T-helper 17 cell (primary cell): ENCODE results near the gene PCA3. TPM values are rescaled to one million over a fixed set of nuclear protein-coding genes. Genes with fewer than 3 reads are reported as not detected.

Experiments
- ATAC-seq: fragments of 150-1000 bp; cut with Tn5 transposase; 2 replicates; pipeline ENCODE4 v1.10.0; 2021; ENCODE audit warnings: mild to moderate bottlenecking, moderate library complexity
- DNase-seq, 3 donors: peaks; one replicate each; pipeline versions ENCODE4 v3.0.0 to v3.0.0-alpha.2; 2020 to 2021
- H3K9me3 ChIP-seq: one replicate; pipeline ENCODE4 v1.7.0; 2013; ENCODE audit warnings: low read length, mild to moderate bottlenecking; ENCODE audit not compliant: control insufficient read depth, poor library complexity, severe bottlenecking
- H3K27ac Mint-ChIP-seq: one replicate; pipeline ENCODE4 v1.8.0; 2022; ENCODE audit warnings: mild to moderate bottlenecking, moderate library complexity, mixed read lengths
- H3K27me3 Mint-ChIP-seq: one replicate; pipeline ENCODE4 v1.8.0; 2022; ENCODE audit warnings: mixed read lengths
- H3K36me3 Mint-ChIP-seq: one replicate; pipeline ENCODE4 v1.8.0; 2022; ENCODE audit warnings: low read depth, mixed read lengths
- H3K4me1 Mint-ChIP-seq: one replicate; pipeline ENCODE4 v1.8.0; 2022; ENCODE audit warnings: mild to moderate bottlenecking, mixed read lengths
- H3K4me3 Mint-ChIP-seq: one replicate; pipeline ENCODE4 v1.8.0; 2022; ENCODE audit warnings: mild to moderate bottlenecking, moderate library complexity, mixed read lengths
- total RNA-seq, 4 donors: library from RNA in 2 of 4; stranded (reverse) in 2 of 4; gene quantifications; one replicate each; pipeline ENCODE4 v1.2.3 and lab custom pipeline; 2022 to 2026

Gene PCA3
- total RNA-seq, 2 donors from 2014 or later, result not detected

DNA sequence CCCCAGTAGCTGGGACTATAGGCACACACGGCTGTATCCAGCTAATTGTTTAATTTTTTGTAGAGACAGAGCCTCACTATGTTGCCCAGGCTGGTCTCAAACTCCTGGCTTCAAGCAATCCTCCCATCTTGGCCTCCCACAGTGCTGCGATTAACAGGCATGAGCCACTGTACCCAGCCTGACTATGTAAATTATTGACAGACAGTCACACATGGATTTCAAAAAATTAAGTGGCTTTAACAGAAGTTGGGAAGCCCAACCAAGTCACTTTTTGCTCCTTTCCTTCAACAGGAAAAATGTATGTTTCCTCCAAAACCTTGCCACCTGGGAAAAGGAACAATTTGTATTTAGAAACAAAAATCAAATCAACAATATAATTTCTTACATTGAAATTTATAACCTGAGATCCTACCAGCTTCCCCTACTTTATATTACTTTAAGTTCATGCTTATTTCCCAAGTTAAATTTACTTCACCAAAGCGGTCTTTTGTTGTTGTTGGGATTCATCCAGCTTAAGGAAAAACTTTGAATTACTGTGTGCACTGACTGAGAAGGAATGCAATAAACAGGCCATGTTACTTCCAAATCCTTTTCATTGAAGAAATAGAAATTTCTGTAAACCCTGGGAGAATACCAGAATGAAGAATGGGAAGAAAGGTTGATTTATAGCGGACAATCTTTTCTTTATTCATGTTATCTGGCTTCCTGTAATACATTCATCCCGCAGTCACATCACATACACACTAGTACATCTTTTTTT, 8.6 kb downstream of the PCA3 start:
- Mint-ChIP-seq H3K4me1 (peaks cover 3% of the 10 kb centered on the region), H3K4me3 (no peak overlapping the region), H3K27ac (no peak overlapping the region), H3K27me3 (peaks cover 17% of the 10 kb centered on the region), H3K36me3 (no peaks in the 10 kb centered on the region)
- ATAC-seq, result no peak
- no peak for DNase-seq
- H3K9me3 ChIP-seq, result no peaks in the 10 kb centered on the region

DNA sequence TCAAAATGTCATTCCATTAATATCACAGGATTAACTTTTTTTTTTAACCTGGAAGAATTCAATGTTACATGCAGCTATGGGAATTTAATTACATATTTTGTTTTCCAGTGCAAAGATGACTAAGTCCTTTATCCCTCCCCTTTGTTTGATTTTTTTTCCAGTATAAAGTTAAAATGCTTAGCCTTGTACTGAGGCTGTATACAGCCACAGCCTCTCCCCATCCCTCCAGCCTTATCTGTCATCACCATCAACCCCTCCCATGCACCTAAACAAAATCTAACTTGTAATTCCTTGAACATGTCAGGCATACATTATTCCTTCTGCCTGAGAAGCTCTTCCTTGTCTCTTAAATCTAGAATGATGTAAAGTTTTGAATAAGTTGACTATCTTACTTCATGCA, 20.6 kb downstream of the PCA3 start:
- Mint-ChIP-seq H3K4me3 (no peak overlapping the region), H3K27ac (no peak overlapping the region), H3K4me1 (no peaks in the 10 kb centered on the region), H3K27me3 (peaks cover 39% of the 10 kb centered on the region), H3K36me3 (no peaks in the 10 kb centered on the region)
- ATAC-seq (no peak), DNase-seq (no peak)
- no peaks in the 10 kb centered on the region for H3K9me3 ChIP-seq

DNA sequence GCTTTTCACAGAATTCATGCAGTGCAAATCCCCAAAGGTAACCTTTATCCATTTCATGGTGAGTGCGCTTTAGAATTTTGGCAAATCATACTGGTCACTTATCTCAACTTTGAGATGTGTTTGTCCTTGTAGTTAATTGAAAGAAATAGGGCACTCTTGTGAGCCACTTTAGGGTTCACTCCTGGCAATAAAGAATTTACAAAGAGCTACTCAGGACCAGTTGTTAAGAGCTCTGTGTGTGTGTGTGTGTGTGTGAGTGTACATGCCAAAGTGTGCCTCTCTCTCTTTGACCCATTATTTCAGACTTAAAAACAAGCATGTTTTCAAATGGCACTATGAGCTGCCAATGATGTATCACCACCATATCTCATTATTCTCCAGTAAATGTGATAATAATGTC, 21.3 kb downstream of the PCA3 start:
- no peaks in the 10 kb centered on the region for H3K36me3 Mint-ChIP-seq
- peaks cover 39% of the 10 kb centered on the region for H3K27me3 Mint-ChIP-seq
- no peaks in the 10 kb centered on the region for H3K9me3 ChIP-seq
- ATAC-seq (no peak), DNase-seq (no peak)
- H3K27ac Mint-ChIP-seq, result no peak overlapping the region
- H3K4me3 Mint-ChIP-seq, result no peak overlapping the region
- no peaks in the 10 kb centered on the region for H3K4me1 Mint-ChIP-seq

DNA sequence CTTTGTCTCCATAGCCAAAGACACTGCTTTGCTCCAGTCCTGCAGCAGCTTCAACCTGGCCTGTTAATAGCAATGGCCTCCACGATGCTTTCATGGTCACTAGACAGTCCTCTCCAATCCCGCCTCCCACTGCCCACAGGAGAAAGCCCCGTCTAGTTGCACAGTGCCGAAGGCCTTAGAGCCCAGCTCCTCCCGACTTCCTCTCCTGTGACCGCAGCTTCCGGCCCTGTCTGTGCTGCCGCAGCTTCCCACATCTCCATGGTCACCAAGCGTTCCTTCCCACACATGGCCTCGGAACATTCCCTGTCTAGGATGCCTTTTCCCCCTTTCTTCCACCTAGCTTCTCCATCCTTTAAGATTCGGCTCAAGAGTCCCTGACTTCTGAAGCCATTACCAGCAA, 23.4 kb downstream of the PCA3 start:
- Mint-ChIP-seq H3K27me3 (peaks cover 37% of the 10 kb centered on the region), H3K4me3 (peak overlapping the region; percentile 2), H3K27ac (no peak overlapping the region), H3K4me1 (no peaks in the 10 kb centered on the region), H3K36me3 (no peaks in the 10 kb centered on the region)
- DNase-seq (no peak), ATAC-seq (no peak)
- H3K9me3 ChIP-seq, result no peaks in the 10 kb centered on the region

DNA sequence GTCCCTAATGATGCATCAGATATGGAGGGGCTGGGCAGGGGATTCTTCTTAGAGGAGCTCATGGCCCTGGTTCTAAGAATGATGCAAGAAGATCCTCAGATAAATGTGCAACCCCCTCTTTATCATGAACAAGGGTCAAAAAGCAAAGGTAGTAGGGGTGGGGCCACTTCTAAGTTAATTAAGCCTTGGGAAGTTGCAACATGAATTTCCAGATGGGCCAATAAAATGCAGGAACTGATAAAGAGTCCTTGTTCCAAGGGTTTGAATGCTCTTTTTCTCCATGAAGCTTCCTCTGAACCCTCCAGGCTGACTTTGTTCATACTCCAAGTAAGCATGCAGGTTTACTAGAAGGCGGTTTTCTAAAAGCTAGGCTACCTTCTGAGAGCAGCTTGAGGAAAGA, 25.6 kb downstream of the PCA3 start:
- H3K9me3 ChIP-seq, result no peaks in the 10 kb centered on the region
- no peaks in the 10 kb centered on the region for H3K36me3 Mint-ChIP-seq
- DNase-seq (no peak), ATAC-seq (no peak)
- peaks cover 20% of the 10 kb centered on the region for H3K27me3 Mint-ChIP-seq
- H3K27ac Mint-ChIP-seq, result no peak overlapping the region
- no peaks in the 10 kb centered on the region for H3K4me1 Mint-ChIP-seq
- H3K4me3 Mint-ChIP-seq, result no peak overlapping the region

DNA sequence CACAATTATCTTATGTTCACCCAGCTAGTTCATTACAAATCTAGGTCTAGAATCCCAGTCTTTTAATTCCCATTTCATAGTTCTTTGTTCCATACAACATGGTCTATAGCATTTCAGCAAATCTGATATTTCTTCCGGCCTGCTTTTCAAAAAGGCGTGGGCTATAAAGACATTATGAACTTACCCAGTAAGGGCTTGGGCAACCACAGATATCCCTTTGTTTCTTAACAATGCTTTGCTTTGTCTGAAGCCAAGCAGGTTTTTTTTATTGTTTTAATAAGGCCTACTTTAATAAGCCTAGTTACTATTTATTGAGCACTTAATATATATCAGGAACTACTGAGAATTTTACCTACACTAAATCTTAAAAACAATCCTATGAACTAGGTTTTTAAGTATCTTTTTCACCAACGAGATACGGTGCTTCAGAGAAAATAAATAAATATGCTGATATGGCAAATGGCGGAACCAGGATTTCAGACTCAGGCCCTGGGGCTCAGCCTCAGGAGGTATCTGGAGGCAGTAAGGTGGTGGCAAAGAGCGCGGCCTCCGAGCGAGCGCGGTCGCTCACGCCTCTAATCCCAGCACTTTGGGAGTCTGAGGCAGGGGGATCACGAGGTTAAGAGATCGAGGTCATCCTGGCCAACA, 29.7 kb downstream of the PCA3 start:
- DNase-seq, result no peak

DNA sequence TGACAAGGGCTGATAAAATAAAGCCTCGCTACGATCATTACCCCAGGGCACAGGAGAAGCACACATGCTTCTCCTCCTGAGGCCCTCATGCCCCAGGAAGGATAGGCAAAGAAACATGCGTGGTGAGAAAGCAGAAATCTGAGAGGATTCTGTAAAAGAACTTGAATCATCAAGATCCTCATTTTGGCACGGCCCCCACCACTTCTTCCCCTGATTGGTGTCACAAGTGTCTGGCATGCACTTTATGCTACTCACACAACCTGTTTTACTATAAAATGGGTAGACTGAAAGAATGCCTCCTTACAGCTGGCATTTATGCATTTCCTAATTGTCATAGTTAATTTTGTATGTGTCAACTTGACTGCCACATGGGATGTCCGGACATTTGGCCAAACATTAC, 32.1 kb downstream of the PCA3 start:
- ATAC-seq, result no peak
- no peaks in the 10 kb centered on the region for H3K36me3 Mint-ChIP-seq
- H3K27me3 Mint-ChIP-seq, result peaks cover 21% of the 10 kb centered on the region
- no peaks in the 10 kb centered on the region for H3K4me1 Mint-ChIP-seq
- DNase-seq, result no peak
- H3K4me3 Mint-ChIP-seq, result no peak overlapping the region
- no peaks in the 10 kb centered on the region for H3K9me3 ChIP-seq
- no peak overlapping the region for H3K27ac Mint-ChIP-seq

More for the DNA sequence above, 29.7 kb downstream of the PCA3 start:
- H3K27ac Mint-ChIP-seq, result no peak overlapping the region
- no peaks in the 10 kb centered on the region for H3K4me1 Mint-ChIP-seq
- no peak for ATAC-seq
- peaks cover 21% of the 10 kb centered on the region for H3K27me3 Mint-ChIP-seq
- no peak overlapping the region for H3K4me3 Mint-ChIP-seq
- no peaks in the 10 kb centered on the region for H3K9me3 ChIP-seq
- no peaks in the 10 kb centered on the region for H3K36me3 Mint-ChIP-seq

DNA sequence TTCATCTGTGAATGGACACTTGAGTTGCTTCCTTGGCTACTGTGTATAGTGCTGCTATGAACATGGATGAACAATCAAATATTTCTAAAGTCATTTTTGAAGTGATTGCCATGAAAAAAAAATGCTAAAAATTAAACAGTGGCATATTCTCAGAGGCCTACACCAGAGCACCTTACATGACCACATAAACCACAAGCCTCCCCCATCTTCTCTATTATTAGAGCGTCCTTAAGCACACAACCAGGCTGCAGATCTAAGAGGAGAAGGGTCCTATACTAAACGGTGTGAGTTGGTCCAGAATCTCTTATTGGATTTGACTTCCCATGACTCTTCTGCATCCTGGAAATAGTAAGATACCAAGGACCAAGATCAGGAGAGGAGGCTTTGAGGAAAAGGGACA, 34.3 kb downstream of the PCA3 start:
- Mint-ChIP-seq H3K27me3 (peaks cover 24% of the 10 kb centered on the region), H3K36me3 (no peaks in the 10 kb centered on the region), H3K4me3 (no peak overlapping the region), H3K4me1 (no peaks in the 10 kb centered on the region), H3K27ac (no peak overlapping the region)
- DNase-seq, result no peak
- H3K9me3 ChIP-seq, result no peaks in the 10 kb centered on the region
- no peak for ATAC-seq

DNA sequence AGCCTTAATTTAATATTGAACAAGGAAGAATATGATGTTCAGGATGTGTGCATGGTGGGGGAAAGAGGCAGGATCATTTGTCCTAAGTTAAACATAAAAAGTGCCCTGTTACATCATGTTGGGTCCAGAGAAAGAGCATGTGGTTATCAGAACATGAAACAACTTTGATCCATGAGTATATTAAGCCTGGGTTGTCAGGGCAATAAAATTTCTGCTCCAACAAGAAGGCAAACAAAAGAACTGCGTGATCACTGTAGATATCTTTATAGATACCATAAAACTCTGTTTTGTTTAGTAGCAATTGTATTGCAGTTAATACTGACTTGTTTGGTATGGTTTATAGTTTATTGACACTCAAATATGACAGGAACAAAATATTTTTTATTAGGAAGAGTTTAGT, 35.2 kb downstream of the PCA3 start:
- DNase-seq (no peak), ATAC-seq (no peak)
- no peaks in the 10 kb centered on the region for H3K36me3 Mint-ChIP-seq
- no peaks in the 10 kb centered on the region for H3K9me3 ChIP-seq
- H3K27ac Mint-ChIP-seq, result no peak overlapping the region
- no peaks in the 10 kb centered on the region for H3K4me1 Mint-ChIP-seq
- H3K4me3 Mint-ChIP-seq, result no peak overlapping the region
- peaks cover 31% of the 10 kb centered on the region for H3K27me3 Mint-ChIP-seq

DNA sequence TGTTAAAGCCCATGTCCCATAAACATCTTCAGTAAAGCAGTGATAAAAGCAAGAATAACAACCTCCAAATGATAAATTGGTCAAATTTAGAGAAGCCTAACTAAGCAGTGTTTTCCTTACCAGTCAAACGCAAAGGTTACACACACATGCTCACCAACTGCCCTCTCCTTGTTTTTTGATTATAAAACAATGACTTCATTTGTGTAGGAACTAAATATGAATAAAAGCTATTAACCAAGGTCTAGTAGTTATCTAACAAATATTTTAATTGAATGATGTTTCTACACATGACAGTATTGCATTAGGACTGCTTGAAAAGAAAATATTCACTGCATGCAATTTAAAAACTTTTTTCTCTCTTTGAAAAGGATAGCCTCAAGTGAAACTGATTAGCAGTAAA, 36.7 kb downstream of the PCA3 start:
- H3K36me3 Mint-ChIP-seq, result no peaks in the 10 kb centered on the region
- DNase-seq (no peak), ATAC-seq (no peak)
- H3K4me1 Mint-ChIP-seq, result no peaks in the 10 kb centered on the region
- H3K27me3 Mint-ChIP-seq, result peaks cover 31% of the 10 kb centered on the region
- H3K27ac Mint-ChIP-seq, result no peak overlapping the region
- no peak overlapping the region for H3K4me3 Mint-ChIP-seq
- no peaks in the 10 kb centered on the region for H3K9me3 ChIP-seq

DNA sequence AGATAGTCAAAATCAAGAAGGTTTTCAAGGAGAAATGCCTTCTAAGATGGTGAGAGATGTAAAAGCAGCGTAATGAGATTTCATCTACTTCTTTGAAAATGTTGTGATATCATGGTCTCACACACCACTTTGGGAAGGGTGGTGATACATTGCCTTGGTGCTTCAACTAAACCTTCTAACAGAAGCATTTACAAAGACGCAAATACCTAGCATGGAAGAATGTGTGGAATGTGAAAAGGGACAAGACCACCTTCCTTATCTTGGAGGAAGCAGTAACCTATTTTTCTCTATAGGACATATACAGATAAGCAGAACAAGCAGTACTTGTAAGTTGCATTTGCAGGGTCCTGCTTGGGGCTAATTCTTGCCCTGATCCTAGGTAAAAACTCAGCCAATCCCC, 38.8 kb downstream of the PCA3 start:
- Mint-ChIP-seq H3K36me3 (no peaks in the 10 kb centered on the region), H3K4me3 (no peak overlapping the region), H3K27me3 (peaks cover 24% of the 10 kb centered on the region), H3K27ac (no peak overlapping the region), H3K4me1 (no peaks in the 10 kb centered on the region)
- ATAC-seq (no peak), DNase-seq (no peak)
- H3K9me3 ChIP-seq, result no peaks in the 10 kb centered on the region

DNA sequence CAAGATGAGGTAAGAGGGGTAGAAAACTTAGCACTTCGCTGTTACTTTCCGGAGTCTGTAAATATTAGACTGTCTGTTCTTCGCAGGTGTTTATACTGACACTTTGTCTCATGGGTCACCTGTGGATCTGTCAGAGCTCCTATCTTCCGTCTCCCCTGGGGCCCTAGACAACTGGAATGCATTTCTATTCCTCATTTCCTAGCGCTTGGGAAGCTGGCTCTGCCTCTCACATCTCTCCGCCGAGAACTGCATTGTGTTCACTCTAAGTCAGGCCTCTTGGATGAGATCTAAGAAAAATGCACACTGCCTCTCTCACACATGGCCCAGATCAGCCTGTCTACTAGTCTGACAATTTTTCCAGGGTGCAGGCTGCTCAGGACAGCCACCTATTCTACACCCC, 39.5 kb downstream of the PCA3 start:
- no peak for ATAC-seq
- Mint-ChIP-seq H3K4me1 (no peaks in the 10 kb centered on the region), H3K36me3 (no peaks in the 10 kb centered on the region), H3K27ac (no peak overlapping the region), H3K27me3 (peaks cover 25% of the 10 kb centered on the region), H3K4me3 (no peak overlapping the region)
- H3K9me3 ChIP-seq, result no peaks in the 10 kb centered on the region
- DNase-seq, result no peak

DNA sequence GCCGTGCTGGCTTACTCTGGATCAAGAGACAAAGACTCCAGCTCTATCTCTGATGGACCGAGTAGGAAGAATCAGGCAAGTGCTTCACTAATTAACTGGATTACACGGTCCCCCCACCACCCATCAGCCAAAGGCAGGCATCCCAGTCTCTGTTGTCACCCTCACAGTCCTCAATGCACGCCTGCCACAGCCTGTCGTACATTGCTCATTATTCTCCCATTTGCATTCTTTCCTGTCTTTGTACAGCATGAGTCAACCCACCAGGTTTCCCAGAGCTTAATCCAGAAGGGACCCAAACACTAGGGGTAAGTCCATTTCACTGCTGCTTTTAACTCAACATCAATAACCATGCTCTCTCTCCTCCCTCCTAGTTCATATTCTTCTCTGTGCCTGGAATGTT, 44.4 kb downstream of the PCA3 start:
- H3K27me3 Mint-ChIP-seq, result peaks cover 36% of the 10 kb centered on the region
- no peak overlapping the region for H3K27ac Mint-ChIP-seq
- no peak for DNase-seq
- H3K36me3 Mint-ChIP-seq, result no peaks in the 10 kb centered on the region
- no peak for ATAC-seq
- no peaks in the 10 kb centered on the region for H3K9me3 ChIP-seq
- no peaks in the 10 kb centered on the region for H3K4me1 Mint-ChIP-seq
- no peak overlapping the region for H3K4me3 Mint-ChIP-seq

DNA sequence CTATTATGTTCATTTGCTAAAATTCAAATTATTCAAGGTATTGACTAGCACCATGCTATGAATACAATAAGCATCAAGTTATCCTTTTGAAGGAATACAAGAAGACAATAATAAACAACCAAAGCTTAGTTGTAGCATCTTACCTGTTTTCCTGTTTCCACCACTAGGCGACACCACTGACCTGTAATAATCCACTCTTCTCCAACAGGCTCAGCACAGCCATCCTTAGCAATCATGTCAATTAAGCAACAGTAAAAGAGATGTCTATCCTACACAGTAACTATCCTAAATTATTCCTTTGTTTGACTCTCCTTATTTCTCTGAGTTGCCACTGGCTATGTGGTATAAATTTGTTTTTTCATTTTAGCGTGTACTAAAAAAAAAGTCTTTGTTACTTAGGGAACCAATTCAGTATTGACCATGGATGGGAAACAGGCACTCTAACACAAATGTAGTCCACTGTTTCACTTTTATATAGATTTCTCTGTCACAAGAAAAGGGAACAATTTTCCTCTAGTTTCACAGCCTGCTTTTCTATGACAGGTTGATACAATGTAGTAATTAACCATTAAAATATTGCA, 46.2 kb downstream of the PCA3 start:
- no peak for DNase-seq
- no peaks in the 10 kb centered on the region for H3K4me1 Mint-ChIP-seq
- H3K9me3 ChIP-seq, result no peaks in the 10 kb centered on the region
- no peaks in the 10 kb centered on the region for H3K36me3 Mint-ChIP-seq
- no peak overlapping the region for H3K4me3 Mint-ChIP-seq
- no peak overlapping the region for H3K27ac Mint-ChIP-seq
- no peak for ATAC-seq
- peaks cover 39% of the 10 kb centered on the region for H3K27me3 Mint-ChIP-seq
